A549 (cell line): ENCODE measurements around the gene TMEM217. TPM values are rescaled to one million over a fixed set of nuclear protein-coding genes. Genes with fewer than 3 reads are reported as not detected.

ENCODE experiments used
- ATAC-seq, 2 experiments: fragments of 200-7000 bp in 1 of 2; fragments of >200 bp in 1 of 2; cut with Nextera tagmentation in 1 of 2; cut with Tn5 transposase in 1 of 2; 3 replicates each; pipeline versions ENCODE4 v1.8.0 to v1.9.1; 2018 to 2020; ENCODE audit warnings: mild to moderate bottlenecking in 1 of 2, moderate library complexity in 1 of 2
- CTCF ChIA-PET: fragments of 300-600 bp; sonication (Branson Sonifier 250); formaldehyde crosslinking; extraction: SDS; loops from one replicate; lab custom pipeline; 2021; ENCODE audit warnings: antibody characterized with exemption, inconsistent platforms; lab: Yijun Ruan, JAX
- POLR2A ChIA-PET: fragments of 350-600 bp; formaldehyde crosslinking; extraction: SDS; loops from one replicate; lab custom pipeline; 2021; ENCODE audit warnings: antibody characterized with exemption, inconsistent platforms; lab: Yijun Ruan, JAX
- DNase-seq, 2 experiments: peaks; one replicate each; pipeline versions ENCODE4 v3.0.0 to v3.0.0-alpha.2; 2011 to 2016; ENCODE audit warnings: low read depth in 1 of 2, low spot score in 1 of 2
- FAIRE-seq: peaks from 2 replicates; lab custom pipeline; 2011; peaks lifted over from hg19 to GRCh38; lab: Jason Lieb, UNC
- H3K27ac ChIP-seq, 2 experiments: fragments of >200 bp; sonication (Bioruptor Twin); formaldehyde crosslinking; 3 replicates each; pipeline ENCODE4 v1.5.1; 2016 to 2017
- H3K4me1 ChIP-seq: fragments of >200 bp; sonication (Bioruptor Twin); formaldehyde crosslinking; 3 replicates; pipeline ENCODE4 v1.6.1; 2016
- H3K4me2 ChIP-seq: fragments of >200 bp; sonication (Bioruptor Twin); formaldehyde crosslinking; 3 replicates; pipeline ENCODE4 v1.6.1; 2016
- H3K4me3 ChIP-seq: fragments of >200 bp; sonication (Bioruptor Twin); formaldehyde crosslinking; 3 replicates; pipeline ENCODE4 v1.5.1; 2016
- H3K9me3 ChIP-seq: fragments of >200 bp; sonication (Bioruptor Twin); formaldehyde crosslinking; 3 replicates; pipeline ENCODE4 v1.6.1; 2016
- CEBPB ChIP-seq, 2 experiments: fragments of >200 bp in 1 of 2; sonication (Bioruptor Twin) in 1 of 2; formaldehyde crosslinking in 1 of 2; IDR thresholded peaks; 2 replicates each; pipeline ENCODE4 v1.6.1; 2012 to 2016
- EHMT2 ChIP-seq: fragments of 200-600 bp; sonication (generic); IDR thresholded peaks from 2 replicates; pipeline ENCODE4 v1.6.1; 2016; ENCODE audit warnings: antibody characterized with exemption, low read depth, mild to moderate bottlenecking, moderate library complexity
- ESRRA ChIP-seq: fragments of 150-350 bp; IDR thresholded peaks from 2 replicates; pipeline ENCODE4 v1.6.1; 2014; ENCODE audit warnings: mild to moderate bottlenecking, low read length, borderline replicate concordance
- FOSL2 ChIP-seq, 2 experiments: fragments of 450-650 bp in 1 of 2; fragments of >200 bp in 1 of 2; sonication (Bioruptor Twin) in 1 of 2; formaldehyde crosslinking; IDR thresholded peaks; 2 replicates each; pipeline versions ENCODE4 v1.5.0 to v1.6.1; 2016 to 2020; ENCODE audit warnings: mild to moderate bottlenecking in 1 of 2, moderate library complexity in 1 of 2
- GATA3 ChIP-seq: IDR thresholded peaks from 2 replicates; pipeline ENCODE4 v1.6.1; 2012; ENCODE audit warnings: borderline replicate concordance
- HOXB13 ChIP-seq: fragments of 250-450 bp; sonication (Bioruptor Pico); IDR thresholded peaks from 2 replicates; pipeline ENCODE4 v1.5.0; 2020; ENCODE audit warnings: low read depth, mild to moderate bottlenecking, moderate library complexity
- JUNB ChIP-seq: fragments of >200 bp; sonication (Bioruptor Twin); formaldehyde crosslinking; IDR thresholded peaks from 2 replicates; pipeline ENCODE4 v1.6.1; 2016
- KDM5A ChIP-seq: fragments of 200-600 bp; sonication (generic); IDR thresholded peaks from 2 replicates; pipeline ENCODE4 v1.6.1; 2016; ENCODE audit warnings: antibody characterized with exemption, mild to moderate bottlenecking
- MYC ChIP-seq: IDR thresholded peaks from 2 replicates; pipeline ENCODE4 v1.6.1; 2012; ENCODE audit warnings: mild to moderate bottlenecking, inconsistent platforms, low read length, improper control_type of control experiment, borderline replicate concordance
- NPAS2 ChIP-seq: fragments of 250-450 bp; sonication (Bioruptor Pico); IDR thresholded peaks from 2 replicates; pipeline ENCODE4 v1.8.0; 2022; ENCODE audit warnings: mild to moderate bottlenecking, moderate library complexity, borderline replicate concordance
- PHF8 ChIP-seq: fragments of 200-600 bp; sonication (generic); IDR thresholded peaks from 2 replicates; pipeline ENCODE4 v1.6.1; 2016; ENCODE audit warnings: low read depth, mild to moderate bottlenecking, antibody characterized with exemption, moderate library complexity, borderline replicate concordance
- POLR2A ChIP-seq: IDR thresholded peaks from 2 replicates; pipeline ENCODE4 v1.6.1; 2012; ENCODE audit warnings: mild to moderate bottlenecking, low read length
- SMC3 ChIP-seq: fragments of >200 bp; sonication (Bioruptor Twin); formaldehyde crosslinking; IDR thresholded peaks from 3 replicates; pipeline ENCODE4 v1.6.1; 2018; ENCODE audit warnings: inconsistent platforms
- SREBF2 ChIP-seq: fragments of 450-650 bp; IDR thresholded peaks from 2 replicates; pipeline ENCODE4 v1.6.1; 2014; ENCODE audit warnings: mild to moderate bottlenecking, moderate library complexity
- ZC3H11A ChIP-seq: fragments of 450-650 bp; IDR thresholded peaks from 2 replicates; pipeline ENCODE4 v1.6.1; 2014; ENCODE audit warnings: antibody characterized with exemption, mild to moderate bottlenecking
- WGBS: methylation state at CpG from one replicate; pipeline ENCODE4 v1.1.6; 2017; ENCODE audit errors: missing lambda C conversion rate; 5-methylcytosine and 5-hydroxymethylcytosine counted together
- polyA plus RNA-seq, 4 experiments: library from polyadenylated mRNA; depleted of rRNA in 3 of 4; stranded (reverse); fragments of >200 nt; fragmentation: RNase III in 1 of 4; extraction: RNeasy Plus Mini Kit Qiagen cat#74134 plus additional on column Dnase treatment in 1 of 4; gene quantifications; 2 replicates in 3 of 4; 3 replicates in 1 of 4; pipeline ENCODE4 v1.2.3, GENCODE V29; 2011 to 2017
- TF ChIP-seq, protein P1 (sequence below): fragments of 150-350 bp; IDR thresholded peaks from 2 replicates; pipeline ENCODE4 v1.6.1; 2014; ENCODE audit warnings: low read depth, mild to moderate bottlenecking, low read length
- TF ChIP-seq, protein P2 (sequence below): fragments of >200 bp; sonication (Bioruptor Twin); formaldehyde crosslinking; IDR thresholded peaks from 2 replicates; pipeline ENCODE4 v1.6.1; 2016
- TF ChIP-seq, protein P3 (sequence below): fragments of 250-450 bp; sonication (Bioruptor Pico); IDR thresholded peaks from 2 replicates; pipeline ENCODE4 v1.5.0; 2020; ENCODE audit warnings: low read depth, mild to moderate bottlenecking, moderate library complexity

TMEM217 gene
- polyA plus RNA-seq, 2 of the 4 experiments (the other 2 are of a cell fraction): 0.59 to 1.6 TPM

DNA sequence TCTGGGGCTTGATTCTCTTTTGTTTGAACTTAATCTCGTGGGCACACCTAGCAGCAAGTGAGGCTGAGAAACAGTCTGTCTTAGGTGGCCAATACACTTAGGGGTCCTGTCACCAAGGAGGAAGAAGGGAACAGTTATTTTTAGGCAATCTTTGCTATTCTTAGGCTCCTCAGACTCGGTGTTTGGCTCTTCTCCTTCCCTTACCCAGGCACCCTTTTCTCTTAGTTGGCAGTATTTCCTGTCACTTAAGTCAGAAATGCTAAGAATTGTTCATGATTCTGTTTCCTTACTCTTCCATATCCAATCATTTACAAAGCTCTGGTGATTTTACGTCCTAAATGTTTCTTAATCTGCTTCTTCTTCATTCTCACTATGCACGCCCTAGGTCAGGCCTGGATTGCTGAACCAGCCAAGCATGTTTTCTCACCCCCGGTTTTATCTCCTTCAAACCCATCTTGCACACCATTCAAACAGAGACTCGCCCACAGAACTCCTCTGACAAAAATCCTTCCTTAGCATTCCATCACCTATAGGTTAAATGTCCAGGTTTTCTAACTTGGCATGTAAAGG is 45.2 kb upstream of the TMEM217 start:
- TF ChIP-seq POLR2A: no peak
- TF ChIP-seq SREBF2: no peak
- TF ChIP-seq MYC: no peak
- TF ChIP-seq PHF8: no peak
- TF ChIP-seq, all 56 proteins: peak for 0
- CTCF ChIA-PET: interaction anchor here (0.6 to 2.4 kb wide), 9 partner anchors 11 to 1369 kb away, joined by 3 to 19 read pairs (median 3); no protein-coding TSS in a partner anchor
- POLR2A ChIA-PET: no interaction called here
- no peak for ATAC-seq
- 60% methylated on average over 6 of the region's 6 CpGs for WGBS
- Histone ChIP-seq H3K27ac (no peak overlapping the region), H3K4me1 (no peaks in the 10 kb centered on the region), H3K4me3 (no peak overlapping the region), H3K9me3 (no peaks in the 10 kb centered on the region), H3K4me2 (no peak overlapping the region)
- no peak for DNase-seq
- no peak for FAIRE-seq

- 93% methylated on average over 1 of the region's 1 CpG for WGBS
- H3K4me1 ChIP-seq: no peaks in the 10 kb centered on the region
- H3K9me3 ChIP-seq: no peaks in the 10 kb centered on the region
- no peak overlapping the region for H3K27ac ChIP-seq
- CTCF ChIA-PET: interaction anchor here (0.6 to 1.6 kb wide), 2 partner anchors 32 to 1368 kb away, joined by 3 to 4 read pairs; no protein-coding TSS in a partner anchor
- POLR2A ChIA-PET: no interaction called here
- no peak overlapping the region for H3K4me2 ChIP-seq
- TF ChIP-seq HOXB13: no peak
- TF ChIP-seq ZC3H11A: no peak
- no peak for TF ChIP-seq GATA3
- no peak for TF ChIP-seq FOSL2 (IDR thresholded peaks at IDR 0.05)
- no peak for TF ChIP-seq FOSL2 (CRISPR knock-in tag; IDR thresholded peaks at IDR 0.05)
- TF ChIP-seq NPAS2 (CRISPR knock-in tag): no peak
- no peak for TF ChIP-seq SMC3
- TF ChIP-seq, protein P1, sequence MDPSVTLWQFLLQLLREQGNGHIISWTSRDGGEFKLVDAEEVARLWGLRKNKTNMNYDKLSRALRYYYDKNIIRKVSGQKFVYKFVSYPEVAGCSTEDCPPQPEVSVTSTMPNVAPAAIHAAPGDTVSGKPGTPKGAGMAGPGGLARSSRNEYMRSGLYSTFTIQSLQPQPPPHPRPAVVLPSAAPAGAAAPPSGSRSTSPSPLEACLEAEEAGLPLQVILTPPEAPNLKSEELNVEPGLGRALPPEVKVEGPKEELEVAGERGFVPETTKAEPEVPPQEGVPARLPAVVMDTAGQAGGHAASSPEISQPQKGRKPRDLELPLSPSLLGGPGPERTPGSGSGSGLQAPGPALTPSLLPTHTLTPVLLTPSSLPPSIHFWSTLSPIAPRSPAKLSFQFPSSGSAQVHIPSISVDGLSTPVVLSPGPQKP: no peak
- TF ChIP-seq EHMT2: no peak
- TF ChIP-seq ESRRA: no peak
- no peak for TF ChIP-seq JUNB
- TF ChIP-seq KDM5A: no peak
- TF ChIP-seq, protein P2, sequence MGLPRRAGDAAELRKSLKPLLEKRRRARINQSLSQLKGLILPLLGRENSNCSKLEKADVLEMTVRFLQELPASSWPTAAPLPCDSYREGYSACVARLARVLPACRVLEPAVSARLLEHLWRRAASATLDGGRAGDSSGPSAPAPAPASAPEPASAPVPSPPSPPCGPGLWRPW: no peak
- TF ChIP-seq, protein P3, sequence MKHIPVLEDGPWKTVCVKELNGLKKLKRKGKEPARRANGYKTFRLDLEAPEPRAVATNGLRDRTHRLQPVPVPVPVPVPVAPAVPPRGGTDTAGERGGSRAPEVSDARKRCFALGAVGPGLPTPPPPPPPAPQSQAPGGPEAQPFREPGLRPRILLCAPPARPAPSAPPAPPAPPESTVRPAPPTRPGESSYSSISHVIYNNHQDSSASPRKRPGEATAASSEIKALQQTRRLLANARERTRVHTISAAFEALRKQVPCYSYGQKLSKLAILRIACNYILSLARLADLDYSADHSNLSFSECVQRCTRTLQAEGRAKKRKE (CRISPR knock-in tag): no peak
- no peak overlapping the region for H3K4me3 ChIP-seq
- no peak for ATAC-seq
- DNase-seq: no peak
- FAIRE-seq: no peak
Observed at GRCh38 chr6:37302086-37302686, 44.2 kb upstream of the TMEM217 start.

DNA sequence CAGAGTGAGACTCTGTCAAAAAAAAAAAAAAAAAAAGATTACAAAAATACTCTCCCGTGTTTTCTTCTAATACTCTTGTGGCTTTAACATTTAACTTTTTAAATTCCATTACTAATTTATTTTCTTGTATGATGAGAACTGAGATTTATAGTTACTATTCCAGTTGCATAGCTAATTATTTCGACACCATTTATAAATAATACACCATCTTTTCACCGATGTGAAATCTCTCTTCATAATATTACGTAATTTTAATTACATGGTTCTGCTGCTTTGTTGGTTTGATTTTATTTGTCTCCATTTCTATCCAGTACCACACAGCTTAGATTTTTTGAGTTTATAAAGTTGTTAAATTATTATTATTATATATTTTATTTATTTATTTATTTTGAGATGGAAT is 42.0 kb upstream of the TMEM217 start:
- ATAC-seq (no peak), FAIRE-seq (no peak), DNase-seq (no peak)
- Histone ChIP-seq H3K9me3 (no peaks in the 10 kb centered on the region), H3K4me1 (no peaks in the 10 kb centered on the region), H3K27ac (no peak overlapping the region), H3K4me2 (no peak overlapping the region), H3K4me3 (no peak overlapping the region)
- TF ChIP-seq, protein P1: no peak
- TF ChIP-seq, protein P3 (CRISPR knock-in tag): no peak
- TF ChIP-seq CEBPB (IDR thresholded peaks at IDR 0.05): no peak
- no peak for TF ChIP-seq SMC3
- no peak for TF ChIP-seq GATA3
- 85% methylated on average over 4 of the region's 4 CpGs for WGBS
- ChIA-PET CTCF (no interaction called here), POLR2A (no interaction called here)
